Mesothelial cell of epicardium (in vitro differentiated cells): ENCODE measurements around the gene APMAP. TPM values are rescaled to one million over a fixed set of nuclear protein-coding genes. Genes with fewer than 3 reads are reported as not detected.

ENCODE experiments used
- DNase-seq, 2 experiments: peaks; one replicate each; pipeline ENCODE4 v3.0.0; 2021; ENCODE audit warnings: low spot score in 2 of 2; ENCODE audit not compliant: unreplicated experiment in 2 of 2
- H3K27ac Mint-ChIP-seq: 2 replicates; pipeline ENCODE4 v1.8.0; 2021; ENCODE audit warnings: mixed read lengths
- H3K27me3 Mint-ChIP-seq: 2 replicates; pipeline ENCODE4 v1.8.0; 2021; ENCODE audit warnings: low read depth, mixed read lengths
- H3K36me3 Mint-ChIP-seq: 2 replicates; pipeline ENCODE4 v1.8.0; 2021; ENCODE audit warnings: mixed read lengths
- H3K4me1 Mint-ChIP-seq: 2 replicates; pipeline ENCODE4 v1.8.0; 2021; ENCODE audit warnings: mixed read lengths
- H3K4me3 Mint-ChIP-seq: 2 replicates; pipeline ENCODE4 v1.8.0; 2021; ENCODE audit warnings: mild to moderate bottlenecking, moderate library complexity, mixed read lengths
- H3K9me3 Mint-ChIP-seq: 2 replicates; pipeline ENCODE4 v1.8.0; 2021; ENCODE audit warnings: mixed read lengths
- CTCF ChIP-seq: fragments of 200-600 bp; sonication (generic); IDR thresholded peaks from one replicate; pipeline ENCODE4 v1.5.0; 2021; ENCODE audit warnings: antibody characterized with exemption; ENCODE audit not compliant: unreplicated experiment
- total RNA-seq: library from RNA; stranded (reverse); gene quantifications from 3 replicates; pipeline ENCODE4 v1.2.1, GENCODE V29; 2021

Gene APMAP
- total RNA-seq, 1 donor from 2014 or later: 77.4 TPM

- no peak for TF ChIP-seq CTCF
Measured at GRCh38 chr20:25030007-25030648, 37.6 kb upstream of the APMAP start.

GRCh38 chr20:25025986-25026605 is 33.5 kb upstream of the APMAP start:
- H3K4me1 Mint-ChIP-seq: peaks cover 10% of the 10 kb centered on the region
- H3K27ac Mint-ChIP-seq: no peak overlapping the region
- H3K4me3 Mint-ChIP-seq: no peak overlapping the region
- no peaks in the 10 kb centered on the region for H3K9me3 Mint-ChIP-seq
- TF ChIP-seq CTCF: no peak
- no peaks in the 10 kb centered on the region for H3K36me3 Mint-ChIP-seq
- DNase-seq: no peak
- peaks cover 22% of the 10 kb centered on the region for H3K27me3 Mint-ChIP-seq

More at GRCh38 chr20:25030007-25030648, 37.6 kb upstream of the APMAP start:
- no peak for DNase-seq
- Mint-ChIP-seq H3K4me3 (no peak overlapping the region), H3K27me3 (peaks cover 22% of the 10 kb centered on the region), H3K4me1 (peaks cover 37% of the 10 kb centered on the region), H3K36me3 (no peaks in the 10 kb centered on the region), H3K9me3 (no peaks in the 10 kb centered on the region), H3K27ac (no peak overlapping the region)

- Mint-ChIP-seq H3K4me3 (no peak overlapping the region), H3K4me1 (peaks cover 3% of the 10 kb centered on the region), H3K36me3 (no peaks in the 10 kb centered on the region), H3K9me3 (no peaks in the 10 kb centered on the region), H3K27me3 (peaks cover 22% of the 10 kb centered on the region), H3K27ac (no peak overlapping the region)
- no peak for DNase-seq
- TF ChIP-seq CTCF: no peak
Measured at GRCh38 chr20:25025091-25025861, 32.7 kb upstream of the APMAP start.

GRCh38 chr20:25024171-25024570 is 31.6 kb upstream of the APMAP start:
- no peaks in the 10 kb centered on the region for H3K9me3 Mint-ChIP-seq
- no peaks in the 10 kb centered on the region for H3K4me1 Mint-ChIP-seq
- no peak for DNase-seq
- peaks cover 20% of the 10 kb centered on the region for H3K27me3 Mint-ChIP-seq
- TF ChIP-seq CTCF: no peak
- H3K36me3 Mint-ChIP-seq: no peaks in the 10 kb centered on the region
- no peak overlapping the region for H3K27ac Mint-ChIP-seq
- H3K4me3 Mint-ChIP-seq: no peak overlapping the region

GRCh38 chr20:25023356-25023755 is 30.8 kb upstream of the APMAP start:
- Mint-ChIP-seq H3K4me1 (no peaks in the 10 kb centered on the region), H3K4me3 (no peak overlapping the region), H3K9me3 (no peaks in the 10 kb centered on the region), H3K36me3 (no peaks in the 10 kb centered on the region), H3K27me3 (peaks cover 14% of the 10 kb centered on the region), H3K27ac (no peak overlapping the region)
- TF ChIP-seq CTCF: no peak
- DNase-seq: no peak
